ENCODE data around the gene TESK2. TPM values are rescaled to one million over a fixed set of nuclear protein-coding genes. Genes with fewer than 3 reads are reported as not detected.

Gene TESK2
- total and polyA plus RNA-seq, 8 donors: 1.5 to 3.6 (median 2.6) TPM

- no peak for DNase-seq
- no peak overlapping the region for H3K4me3 ChIP-seq
- no peaks in the 10 kb centered on the region for H3K9me3 ChIP-seq
- H3K4me1 ChIP-seq: no peaks in the 10 kb centered on the region
- no peak for ATAC-seq
- WGBS, 2 donors: 93 to 96% methylated on average over 6 of the region's 6 CpGs
- no peak for FAIRE-seq
- H3K36me3 ChIP-seq: no peaks in the 10 kb centered on the region
- no peak for TF ChIP-seq CTCF (IDR thresholded peaks at IDR 0.05)
- intact Hi-C loops (cut with DNase I): no loop called here
- no peak overlapping the region for H3K27ac ChIP-seq
- H3K27me3 ChIP-seq: no peaks in the 10 kb centered on the region
Measured at GRCh38 chr1:45379524-45379923, 111.4 kb downstream of the TESK2 start.

GRCh38 chr1:45378184-45378583 is 112.8 kb downstream of the TESK2 start:
- DNase-seq (no peak), ATAC-seq (no peak), FAIRE-seq (no peak)
- no peak for TF ChIP-seq CTCF (IDR thresholded peaks at IDR 0.05)
- intact Hi-C loops (cut with DNase I): no loop called here
- Histone ChIP-seq H3K4me3 (no peak overlapping the region), H3K4me1 (peaks cover 0 to 7% (median 4%) of the 10 kb centered on the region in 3 donors), H3K27ac (no peak overlapping the region), H3K27me3 (no peaks in the 10 kb centered on the region), H3K36me3 (no peaks in the 10 kb centered on the region), H3K9me3 (no peaks in the 10 kb centered on the region)

GRCh38 chr1:45375104-45376090 is 115.6 kb downstream of the TESK2 start:
- FAIRE-seq (no peak), DNase-seq (no peak), ATAC-seq (no peak)
- Histone ChIP-seq H3K27me3 (no peaks in the 10 kb centered on the region), H3K27ac (no peak overlapping the region), H3K36me3 (no peaks in the 10 kb centered on the region), H3K4me3 (no peak overlapping the region), H3K9me3 (no peaks in the 10 kb centered on the region), H3K4me1 (peaks cover 0 to 7% (median 4%) of the 10 kb centered on the region in 3 donors)
- no peak for TF ChIP-seq CTCF (IDR thresholded peaks at IDR 0.05)
- intact Hi-C loops (cut with DNase I): no loop called here
- 55 to 58% methylated on average over 3 of the region's 3 CpGs for WGBS, 2 donors

GRCh38 chr1:45373573-45373972 is 117.4 kb downstream of the TESK2 start:
- DNase-seq: no peak
- no peak overlapping the region for H3K27ac ChIP-seq
- no peak for ATAC-seq
- H3K36me3 ChIP-seq: no peaks in the 10 kb centered on the region
- intact Hi-C loops (cut with DNase I): no loop called here
- no peaks in the 10 kb centered on the region for H3K27me3 ChIP-seq
- FAIRE-seq: no peak
- H3K4me3 ChIP-seq: no peak overlapping the region
- H3K4me1 ChIP-seq: peaks cover 0 to 7% (median 4%) of the 10 kb centered on the region in 3 donors
- TF ChIP-seq CTCF (IDR thresholded peaks at IDR 0.05): no peak
- H3K9me3 ChIP-seq: no peaks in the 10 kb centered on the region

GRCh38 chr1:45370575-45370974 is 120.4 kb downstream of the TESK2 start:
- H3K36me3 ChIP-seq: no peaks in the 10 kb centered on the region
- FAIRE-seq: no peak
- no peak for ATAC-seq

More at GRCh38 chr1:45370575-45370974, 120.4 kb downstream of the TESK2 start:
- H3K27me3 ChIP-seq: no peaks in the 10 kb centered on the region
- H3K27ac ChIP-seq: no peak overlapping the region
- intact Hi-C loops (cut with DNase I): no loop called here
- no peak for DNase-seq
- peaks cover 0 to 7% (median 4%) of the 10 kb centered on the region in 3 donors for H3K4me1 ChIP-seq
- TF ChIP-seq CTCF (IDR thresholded peaks at IDR 0.05): no peak
- no peaks in the 10 kb centered on the region for H3K9me3 ChIP-seq
- no peak overlapping the region for H3K4me3 ChIP-seq

Data from pancreas (tissue), 10 donors.